ENCODE data around the gene CLCC1. TPM values are rescaled to one million over a fixed set of nuclear protein-coding genes. Genes with fewer than 3 reads are reported as not detected.

CLCC1 gene
- total RNA-seq, 2 donors from 2014 or later: 25.5 to 36.4 TPM

- Histone ChIP-seq H3K9me3 (no peaks in the 10 kb centered on the region), H3K4me3 (no peak overlapping the region), H3K27ac (no peak overlapping the region), H3K36me3 (no peaks in the 10 kb centered on the region), H3K27me3 (replicated peaks; ENCODE audit: insufficient read depth) (no peaks in the 10 kb centered on the region), H3K4me1 (ENCODE audit: control insufficient read depth in 1 of 2, low read depth in 2 of 2) (no peaks in the 10 kb centered on the region)
- no peak for DNase-seq (ENCODE audit: low spot score)
- TF ChIP-seq CTCF (IDR thresholded peaks at IDR 0.05): no peak
- no peak for ATAC-seq (ENCODE audit: insufficient number of reproducible peaks, low FRiP score, low read depth)
Measured at GRCh38 chr1:108969346-108969745, 6.1 kb upstream of the CLCC1 start.

GRCh38 chr1:108962681-108963051 lies 618 bp downstream of the CLCC1 start:
- Histone ChIP-seq H3K4me3 (peak overlapping the region; percentile 70), H3K27me3 (replicated peaks; ENCODE audit: insufficient read depth) (no peaks in the 10 kb centered on the region), H3K4me1 (ENCODE audit: control insufficient read depth in 1 of 2, low read depth in 2 of 2) (peaks cover 10 to 23% of the 10 kb centered on the region in 2 donors), H3K36me3 (no peaks in the 10 kb centered on the region), H3K27ac (peak overlapping the region; percentile 87 to 93), H3K9me3 (no peaks in the 10 kb centered on the region)
- DNase-seq (ENCODE audit: low spot score) (no peak), ATAC-seq (ENCODE audit: insufficient number of reproducible peaks, low FRiP score, low read depth) (no peak)
- no peak for TF ChIP-seq CTCF (IDR thresholded peaks at IDR 0.05)

- Histone ChIP-seq H3K4me1 (ENCODE audit: control insufficient read depth in 1 of 2, low read depth in 2 of 2) (peaks cover 10 to 23% of the 10 kb centered on the region in 2 donors), H3K27me3 (replicated peaks; ENCODE audit: insufficient read depth) (no peaks in the 10 kb centered on the region), H3K36me3 (no peaks in the 10 kb centered on the region), H3K4me3 (peak overlapping the region; percentile 70), H3K9me3 (no peaks in the 10 kb centered on the region), H3K27ac (peak overlapping the region in 1 of 2 donors; percentile 87)
- DNase-seq (ENCODE audit: low spot score) (no peak), ATAC-seq (ENCODE audit: insufficient number of reproducible peaks, low FRiP score, low read depth) (no peak)
- TF ChIP-seq CTCF (IDR thresholded peaks at IDR 0.05): no peak
Measured at GRCh38 chr1:108961752-108962486, 1.4 kb downstream of the CLCC1 start.

- ATAC-seq (ENCODE audit: insufficient number of reproducible peaks, low FRiP score, low read depth) (no peak), DNase-seq (ENCODE audit: low spot score) (no peak)
- Histone ChIP-seq H3K36me3 (no peaks in the 10 kb centered on the region), H3K4me3 (no peak overlapping the region), H3K9me3 (no peaks in the 10 kb centered on the region), H3K27me3 (replicated peaks; ENCODE audit: insufficient read depth) (no peaks in the 10 kb centered on the region), H3K4me1 (ENCODE audit: control insufficient read depth in 1 of 2, low read depth in 2 of 2) (peaks cover 10 to 23% of the 10 kb centered on the region in 2 donors), H3K27ac (no peak overlapping the region)
- TF ChIP-seq CTCF (IDR thresholded peaks at IDR 0.05): no peak
Measured at GRCh38 chr1:108961198-108961597, 2.1 kb downstream of the CLCC1 start.

- H3K9me3 ChIP-seq: no peaks in the 10 kb centered on the region
- no peak for ATAC-seq (ENCODE audit: insufficient number of reproducible peaks, low FRiP score, low read depth)
- H3K4me1 ChIP-seq (ENCODE audit: control insufficient read depth in 1 of 2, low read depth in 2 of 2): peaks cover 10 to 23% of the 10 kb centered on the region in 2 donors
- H3K27me3 ChIP-seq (replicated peaks; ENCODE audit: insufficient read depth): no peaks in the 10 kb centered on the region
- H3K27ac ChIP-seq: no peak overlapping the region
- H3K4me3 ChIP-seq: no peak overlapping the region
- no peak for DNase-seq (ENCODE audit: low spot score)
- no peak for TF ChIP-seq CTCF (IDR thresholded peaks at IDR 0.05)
- no peaks in the 10 kb centered on the region for H3K36me3 ChIP-seq
Measured at GRCh38 chr1:108960719-108961118, 2.6 kb downstream of the CLCC1 start.
